HG03565 (cell line): Measurements from ENCODE around the gene ANK2.

ENCODE experiments used
- ATAC-seq: cut with Tn5 transposase; IDR thresholded peaks from one replicate; pipeline ENCODE4 v1.9.1; 2021; ENCODE audit warnings: mild to moderate bottlenecking, moderate library complexity; ENCODE audit not compliant: unreplicated experiment

ANK2 gene

GRCh38 chr4:113049421-113050370 is at the start of gene ANK2:
ANK2 (plus strand) TSS chr4:113049653; CDS start chr4:113049729, 76 bp downstream.
- ATAC-seq = no peak

- no peak for ATAC-seq
Measured at GRCh38 chr4:113003841-113004240, 45.6 kb upstream of the ANK2 start.

GRCh38 chr4:113004655-113005054 is 44.8 kb upstream of the ANK2 start:
- no peak for ATAC-seq

GRCh38 chr4:113006632-113007031 is 42.8 kb upstream of the ANK2 start:
- no peak for ATAC-seq

GRCh38 chr4:113007151-113007550 is 42.3 kb upstream of the ANK2 start:
- ATAC-seq = no peak

- no peak for ATAC-seq
Measured at GRCh38 chr4:113008135-113008534, 41.3 kb upstream of the ANK2 start.

GRCh38 chr4:113008716-113009115 is 40.7 kb upstream of the ANK2 start:
- ATAC-seq = no peak

- ATAC-seq = no peak
Measured at GRCh38 chr4:113009461-113009860, 40.0 kb upstream of the ANK2 start.

- ATAC-seq = no peak
Measured at GRCh38 chr4:113012122-113012725, 37.2 kb upstream of the ANK2 start.

GRCh38 chr4:113012786-113013185 is 36.7 kb upstream of the ANK2 start:
- no peak for ATAC-seq

GRCh38 chr4:113013751-113014150 is 35.7 kb upstream of the ANK2 start:
- no peak for ATAC-seq

GRCh38 chr4:113016377-113016776 is 33.1 kb upstream of the ANK2 start:
- no peak for ATAC-seq

GRCh38 chr4:113020966-113021365 is 28.5 kb upstream of the ANK2 start:
- no peak for ATAC-seq

- ATAC-seq = no peak
Measured at GRCh38 chr4:113024388-113024787, 25.1 kb upstream of the ANK2 start.

GRCh38 chr4:113025416-113025815 is 24.0 kb upstream of the ANK2 start:
- no peak for ATAC-seq

GRCh38 chr4:113026556-113026955 is 22.9 kb upstream of the ANK2 start:
- no peak for ATAC-seq

- no peak for ATAC-seq
Measured at GRCh38 chr4:113028074-113028473, 21.4 kb upstream of the ANK2 start.

- ATAC-seq = no peak
Measured at GRCh38 chr4:113031212-113031611, 18.2 kb upstream of the ANK2 start.

GRCh38 chr4:113040793-113041192 is 8.7 kb upstream of the ANK2 start:
- peak; percentile 55 for ATAC-seq

GRCh38 chr4:113042502-113042901 is 7.0 kb upstream of the ANK2 start:
- ATAC-seq = no peak

GRCh38 chr4:113043591-113043990 is 5.9 kb upstream of the ANK2 start:
- no peak for ATAC-seq

GRCh38 chr4:113050371-113050755 is 910 bp downstream of the ANK2 start:
- no peak for ATAC-seq
